Gastroesophageal sphincter (tissue), 4 donors: Measurements from ENCODE around the gene ITGA3. TPM values are rescaled to one million over a fixed set of nuclear protein-coding genes. Genes with fewer than 3 reads are reported as not detected.

Source experiments
- ATAC-seq: fragments of 150-250 bp; one replicate; pipeline ENCODE4 v1.9.1; 2016; ENCODE audit warnings: mild to moderate bottlenecking, moderate library complexity
- H3K27ac ChIP-seq, 4 donors: fragments of 200-600 bp; sonication (generic) in 3 of 4; 1 replicate in 3 of 4; 2 replicates in 1 of 4; pipeline ENCODE4 v1.5.1; 2016 to 2019
- H3K27me3 ChIP-seq: fragments of 200-600 bp; sonication (generic); one replicate; pipeline ENCODE4 v1.5.1; 2019
- H3K36me3 ChIP-seq, 2 donors: fragments of 200-600 bp; sonication (generic); one replicate each; pipeline ENCODE4 v1.5.1; 2019; ENCODE audit warnings: control low read depth in 1 of 2
- H3K4me1 ChIP-seq, 3 donors: fragments of 200-600 bp; sonication (generic); 1 replicate in 2 of 3; 2 replicates in 1 of 3; pipeline ENCODE4 v1.5.1; 2016 to 2019; ENCODE audit warnings: control low read depth in 2 of 3
- H3K4me3 ChIP-seq, 2 donors: fragments of 200-600 bp; sonication (generic); one replicate each; pipeline ENCODE4 v1.5.1; 2019; ENCODE audit warnings: mild to moderate bottlenecking in 1 of 2, moderate library complexity in 1 of 2
- H3K9me3 ChIP-seq, 3 donors: fragments of 200-600 bp; sonication (generic); one replicate each; pipeline ENCODE4 v1.5.1; 2017 to 2019; ENCODE audit warnings: control low read depth in 2 of 3
- CTCF ChIP-seq, 4 experiments: fragments of 200-600 bp in 2 of 4; fragments of 450-650 bp in 2 of 4; sonication (generic) in 1 of 4; IDR thresholded peaks; one replicate each; pipeline ENCODE4 v1.5.1; 2017 to 2019; ENCODE audit warnings: antibody characterized with exemption in 4 of 4, mild to moderate bottlenecking in 2 of 4, moderate library complexity in 2 of 4
- EP300 ChIP-seq: sonication (generic); formaldehyde crosslinking; IDR thresholded peaks from one replicate; pipeline ENCODE4 v1.6.1; 2017; ENCODE audit warnings: antibody characterized with exemption, mild to moderate bottlenecking
- POLR2A ChIP-seq, 2 donors: fragments of 450-650 bp; IDR thresholded peaks; one replicate each; pipeline ENCODE4 v1.6.1; 2017; ENCODE audit warnings: antibody characterized with exemption in 2 of 2, mild to moderate bottlenecking in 2 of 2, moderate library complexity in 1 of 2
- POLR2AphosphoS5 ChIP-seq: sonication (generic); formaldehyde crosslinking; IDR thresholded peaks from one replicate; pipeline ENCODE4 v1.6.1; 2017; ENCODE audit warnings: antibody characterized with exemption
- WGBS, 2 donors: methylation state at CpG; one replicate each; pipeline ENCODE4 v1.1.5; 2018; ENCODE audit warnings: low coverage in 1 of 2; 5-methylcytosine and 5-hydroxymethylcytosine counted together
- total RNA-seq, 4 donors: library from RNA; depleted of rRNA; stranded (reverse); fragments of >200 nt; gene quantifications; one replicate each; pipeline ENCODE4 v1.1.0, GENCODE V29; 2016

Gene ITGA3
- total RNA-seq, 4 donors from 2014 or later, result 62.4 to 131 (median 124) TPM

DNA sequence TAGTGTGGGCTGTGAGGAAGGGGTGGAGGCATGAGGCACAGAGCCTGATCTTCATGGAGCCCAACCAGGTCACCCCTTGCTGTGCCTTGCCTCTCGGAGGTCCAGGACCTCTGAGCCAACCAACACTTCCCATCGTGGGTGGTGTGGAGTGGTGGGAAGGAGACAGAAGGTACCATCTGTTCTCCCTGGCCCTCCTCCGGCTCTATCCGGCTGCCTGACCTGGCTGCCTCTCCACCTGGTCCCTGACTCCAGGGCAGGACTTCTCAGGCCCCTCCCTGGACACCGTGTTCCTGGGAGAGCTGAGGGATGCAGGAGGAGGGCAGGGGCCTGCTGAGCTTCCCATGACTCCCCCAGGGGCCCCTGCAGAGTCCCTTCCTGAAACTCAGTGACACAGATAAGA lies 43.1 kb downstream of the ITGA3 start:
- H3K4me1 ChIP-seq, result peaks cover 7 to 94% (median 42%) of the 10 kb centered on the region in 3 donors
- WGBS, 2 donors, result 100% methylated on average over 1 of the region's 5 CpGs; no CpG with 5 or more reads in 1 of the 2 donors
- TF ChIP-seq CTCF (IDR thresholded peaks at IDR 0.05), result no peak
- TF ChIP-seq POLR2AphosphoS5, result no peak
- TF ChIP-seq EP300, result no peak
- no peak for TF ChIP-seq POLR2A (IDR thresholded peaks at IDR 0.05)
- H3K9me3 ChIP-seq, result no peaks in the 10 kb centered on the region
- peaks cover 0 to 51% of the 10 kb centered on the region in 2 donors for H3K36me3 ChIP-seq
- H3K27me3 ChIP-seq, result no peaks in the 10 kb centered on the region
- no peak for ATAC-seq
- H3K27ac ChIP-seq, result peak overlapping the region in 3 of 4 donors; percentile 42 to 82 (median 79)
- no peak overlapping the region for H3K4me3 ChIP-seq

- H3K9me3 ChIP-seq, result no peaks in the 10 kb centered on the region
- H3K27me3 ChIP-seq, result no peaks in the 10 kb centered on the region
- no peak for ATAC-seq
- H3K4me1 ChIP-seq, result peaks cover 7 to 91% (median 42%) of the 10 kb centered on the region in 3 donors
- peak overlapping the region in 3 of 4 donors; percentile 79 to 82 (median 80) for H3K27ac ChIP-seq
- H3K36me3 ChIP-seq, result peaks cover 0 to 66% of the 10 kb centered on the region in 2 donors
- H3K4me3 ChIP-seq, result no peak overlapping the region
- WGBS, 2 donors, result 62 to 65% methylated on average over 4 of the region's 5 CpGs
- no peak for TF ChIP-seq EP300
Observed at GRCh38 chr17:50100480-50100883, 44.6 kb downstream of the ITGA3 start.

DNA sequence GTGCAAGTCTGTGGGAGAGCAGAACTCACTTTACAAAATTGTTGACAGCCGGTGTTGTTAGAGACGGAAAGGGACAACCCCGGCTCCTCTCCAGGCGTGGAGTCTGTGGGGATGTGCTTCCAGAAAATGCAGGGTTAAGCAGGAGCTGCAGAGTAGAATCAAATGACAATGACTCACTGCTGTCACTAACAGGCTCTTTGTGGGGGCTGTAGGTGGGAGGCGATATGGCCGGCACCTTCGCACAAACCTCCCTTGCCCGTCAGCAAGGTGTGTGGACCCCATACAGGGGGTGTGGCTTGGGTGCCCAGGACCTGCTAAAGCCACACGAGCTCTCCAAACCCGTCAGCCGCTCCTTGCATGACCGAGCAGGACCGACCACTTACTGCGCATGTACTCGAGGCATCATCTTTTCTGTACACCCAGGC lies 45.0 kb downstream of the ITGA3 start:
- WGBS, 2 donors, result 20 to 62% methylated on average over 1 to 4 of the region's 15 CpGs
- Histone ChIP-seq H3K27me3 (no peaks in the 10 kb centered on the region), H3K9me3 (no peaks in the 10 kb centered on the region), H3K27ac (peak overlapping the region in 3 of 4 donors; percentile 79 to 82 (median 80)), H3K4me1 (peaks cover 7 to 88% (median 41%) of the 10 kb centered on the region in 3 donors), H3K4me3 (no peak overlapping the region), H3K36me3 (peaks cover 0 to 70% of the 10 kb centered on the region in 2 donors)
- peak; percentile 3 for ATAC-seq
- TF ChIP-seq POLR2AphosphoS5, result no peak
- TF ChIP-seq CTCF (IDR thresholded peaks at IDR 0.05), result no peak
- TF ChIP-seq EP300, result no peak
- no peak for TF ChIP-seq POLR2A (IDR thresholded peaks at IDR 0.05)

- peak overlapping the region in 1 of 2 donors; percentile 2 for H3K4me3 ChIP-seq
- no peak for TF ChIP-seq POLR2AphosphoS5
- TF ChIP-seq CTCF (IDR thresholded peaks at IDR 0.05), result peak in 1 of 4 experiments; percentile 24
Observed at GRCh38 chr17:50101346-50102163, 45.6 kb downstream of the ITGA3 start.

DNA sequence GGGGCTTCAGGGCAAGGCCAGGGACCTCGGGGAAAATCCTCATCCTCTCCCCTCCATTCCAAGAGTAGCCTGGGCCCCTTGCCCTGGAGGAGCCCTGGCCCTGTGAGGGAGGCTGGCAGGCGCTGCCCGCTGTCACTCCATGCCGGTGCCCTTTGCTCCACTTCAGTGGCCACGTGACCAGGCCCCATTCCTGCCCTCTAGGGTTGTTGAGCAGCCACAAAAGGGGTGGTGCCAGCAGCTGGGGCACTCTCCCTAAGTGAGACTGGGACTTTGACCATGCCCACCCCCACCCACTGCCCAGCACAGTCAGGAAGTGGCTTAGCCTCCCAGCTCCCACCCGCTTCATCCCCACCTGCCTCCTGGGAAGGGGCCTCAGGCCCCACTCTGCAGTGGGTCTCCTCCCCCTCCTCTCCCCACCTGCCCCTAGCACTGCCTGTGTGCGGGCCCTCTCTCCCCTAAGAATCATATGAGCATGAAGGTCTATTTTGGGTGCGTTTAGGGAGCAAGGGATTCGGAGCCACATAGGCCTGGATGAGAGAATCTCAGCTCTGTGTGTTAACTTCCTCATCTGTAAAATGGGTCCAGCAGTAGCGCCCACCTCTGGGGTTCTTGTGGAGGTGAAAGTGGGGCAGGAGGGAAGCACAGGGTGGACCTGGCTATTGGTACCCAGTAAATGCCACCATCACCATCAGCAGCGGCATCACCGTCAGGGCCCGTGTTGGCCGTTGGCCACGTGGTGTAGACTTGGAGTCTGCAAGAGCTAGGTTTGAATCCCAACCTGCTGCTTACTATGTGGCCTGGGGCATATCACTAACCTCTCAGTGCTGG lies 46.5 kb downstream of the ITGA3 start:
- peaks cover 0 to 80% of the 10 kb centered on the region in 2 donors for H3K36me3 ChIP-seq
- H3K27me3 ChIP-seq, result no peaks in the 10 kb centered on the region
- TF ChIP-seq EP300 (no peak), POLR2AphosphoS5 (peak; percentile 17), CTCF (IDR thresholded peaks at IDR 0.05) (no peak)
- 27 to 73% methylated on average over 4 of the region's 15 CpGs for WGBS, 2 donors
- no peaks in the 10 kb centered on the region for H3K9me3 ChIP-seq
- H3K4me1 ChIP-seq, result peaks cover 7 to 73% (median 29%) of the 10 kb centered on the region in 3 donors
- ATAC-seq, result peak; percentile 82
- peak overlapping the region; percentile 4 to 82 (median 80) for H3K27ac ChIP-seq
- no peak overlapping the region for H3K4me3 ChIP-seq

More at GRCh38 chr17:50101346-50102163, 45.6 kb downstream of the ITGA3 start:
- Histone ChIP-seq H3K9me3 (no peaks in the 10 kb centered on the region), H3K4me1 (peaks cover 7 to 82% (median 35%) of the 10 kb centered on the region in 3 donors), H3K27ac (peak overlapping the region; percentile 4 to 82 (median 80)), H3K36me3 (peaks cover 0 to 77% of the 10 kb centered on the region in 2 donors), H3K27me3 (no peaks in the 10 kb centered on the region)
- peak; percentile 52 for ATAC-seq
- WGBS, 2 donors, result 20% methylated on average over 3 of the region's 17 CpGs; no CpG with 5 or more reads in 1 of the 2 donors
